HG03457 (cell line): ENCODE data around the gene CCL2.
"Not testable (repeated sequence)": the region's sequence is repeated elsewhere in the genome, so short reads cannot be mapped to it uniquely, and the experiment has no call there.

Experiments used
- ATAC-seq: cut with Tn5 transposase; IDR thresholded peaks from one replicate; pipeline ENCODE4 v1.9.1; 2021; ENCODE audit warnings: moderate number of reproducible peaks; ENCODE audit not compliant: unreplicated experiment

The CCL2 gene

GRCh38 chr17:34254651-34255380 is at the start of gene CCL2:
Gene CCL2 (plus strand): TSS chr17:34255285. CDS start chr17:34255350, 65 bp downstream.
- ATAC-seq, result no peak

- no peak for ATAC-seq
These were observed 49.7 kb upstream of the CCL2 start for GRCh38 chr17:34205401-34205800.

- no peak for ATAC-seq
These were observed 48.5 kb upstream of the CCL2 start for GRCh38 chr17:34206569-34206968.

DNA sequence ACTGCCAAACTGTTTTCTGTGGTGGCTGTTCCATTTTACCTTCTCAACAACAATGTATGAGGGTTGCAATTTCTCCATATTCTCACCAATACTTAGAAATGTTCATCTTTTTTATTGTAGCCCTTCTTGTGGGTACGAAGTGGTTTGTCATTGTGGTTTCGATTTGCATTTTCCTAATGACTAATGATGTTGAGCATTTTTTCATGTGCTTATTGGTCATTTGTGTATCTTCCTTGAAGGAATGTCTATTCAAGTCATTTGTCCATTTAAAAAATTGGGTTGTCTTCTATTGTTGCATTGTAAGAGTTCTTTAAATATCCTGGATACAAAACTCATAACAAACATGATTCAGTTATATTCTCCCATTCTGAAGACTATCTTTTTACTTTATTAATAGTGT is 47.5 kb upstream of the CCL2 start:
- ATAC-seq, result no peak

DNA sequence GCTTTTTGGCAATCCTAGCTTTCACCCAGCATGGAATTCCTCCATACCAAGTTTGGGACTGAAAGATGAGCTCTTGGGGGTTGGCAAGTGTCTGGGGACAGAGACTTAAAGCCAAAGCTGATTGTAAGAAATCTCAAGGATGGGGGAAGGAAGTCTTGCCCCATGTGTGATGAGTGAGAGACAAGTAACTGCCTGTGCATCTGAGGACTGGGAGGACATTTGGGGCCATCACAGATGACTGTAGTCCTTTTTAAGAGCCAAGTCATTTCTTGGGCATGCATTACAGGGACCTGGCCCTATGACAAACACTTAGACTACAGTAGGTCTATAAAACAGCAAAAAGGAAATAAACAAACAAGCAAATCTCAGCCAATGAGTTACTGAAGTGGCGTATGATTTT is 36.3 kb upstream of the CCL2 start:
- ATAC-seq, result no peak

DNA sequence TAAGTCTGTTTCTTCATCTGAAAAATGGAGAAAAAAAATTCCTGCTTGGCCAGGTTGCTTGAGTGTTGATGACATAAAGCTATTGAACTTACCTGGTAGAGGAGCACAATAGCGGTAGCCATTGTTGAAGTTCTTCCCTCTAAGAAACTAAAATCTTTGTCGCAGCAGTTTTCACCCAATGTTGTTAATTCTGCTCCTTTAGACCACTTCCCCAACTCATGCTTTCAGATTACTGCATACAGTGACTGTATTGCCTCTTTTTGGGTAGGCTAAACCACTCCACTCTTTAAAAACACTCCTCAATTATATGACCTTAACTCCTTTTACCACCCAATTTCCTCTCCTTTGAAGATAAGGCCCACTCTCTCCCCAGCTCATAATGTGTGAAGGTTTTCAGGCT is 35.7 kb upstream of the CCL2 start:
- no peak for ATAC-seq

GRCh38 chr17:34220045-34220751 is 34.9 kb upstream of the CCL2 start:
- no peak for ATAC-seq

- no peak for ATAC-seq
These were observed 34.2 kb upstream of the CCL2 start for GRCh38 chr17:34220752-34221395.

DNA sequence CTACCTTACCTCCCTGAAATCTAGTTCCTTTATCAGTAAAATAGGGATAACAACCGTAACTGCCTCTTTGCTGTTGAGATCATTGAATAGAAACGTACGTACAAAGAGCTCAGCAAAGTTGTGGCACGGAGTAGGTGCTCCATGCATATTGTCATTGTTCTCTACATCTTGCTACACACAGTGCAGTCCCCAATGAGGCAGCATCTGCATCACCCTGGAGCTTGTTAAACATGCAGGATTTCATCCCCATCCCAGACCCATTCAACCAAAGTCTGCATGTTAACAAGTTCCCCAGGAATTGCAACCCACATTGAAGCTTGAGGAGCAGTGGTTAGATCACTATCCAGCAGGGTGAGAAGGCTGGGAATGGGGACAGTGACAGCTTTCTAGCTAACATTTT is 33.7 kb upstream of the CCL2 start:
- no peak for ATAC-seq

DNA sequence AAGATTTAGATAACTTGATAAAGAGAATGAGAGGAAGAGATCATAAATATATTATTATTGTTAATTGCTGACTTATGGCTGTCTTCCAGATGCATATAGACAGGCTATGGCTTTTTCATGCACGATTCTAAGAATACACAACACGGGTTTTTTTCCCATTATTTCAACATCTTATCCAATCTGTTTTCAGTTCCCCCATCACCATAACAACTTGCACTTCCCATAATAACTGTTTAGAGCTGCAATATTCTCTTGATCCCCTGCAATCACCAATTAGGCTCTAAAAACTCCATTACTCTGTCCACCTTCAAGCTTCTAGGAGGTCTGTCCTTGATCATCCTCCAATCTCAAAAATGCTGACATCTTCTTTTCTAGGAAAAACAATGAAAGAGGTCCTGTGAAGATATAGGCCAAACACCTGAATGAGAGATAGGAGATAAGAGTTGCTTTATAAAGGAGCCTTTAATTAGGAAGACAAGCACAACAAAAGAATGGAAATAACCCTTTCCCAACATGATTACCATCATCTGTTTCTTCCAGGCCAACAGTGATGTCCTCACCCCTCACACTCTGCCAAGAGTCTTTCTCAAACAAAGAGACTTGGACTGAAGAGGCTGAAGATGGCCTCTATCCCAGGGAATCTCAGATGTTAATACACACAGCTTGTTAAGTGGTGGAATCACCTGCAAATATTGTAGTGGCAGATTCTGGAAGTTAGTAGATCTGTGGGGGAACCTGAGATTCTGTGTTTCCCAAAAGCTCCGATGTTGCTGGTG is 32.2 kb upstream of the CCL2 start:
- ATAC-seq, result no peak

GRCh38 chr17:34225046-34225445 is 30.0 kb upstream of the CCL2 start:
- ATAC-seq, result no peak

GRCh38 chr17:34226011-34226743 is 28.9 kb upstream of the CCL2 start:
- no peak for ATAC-seq

- ATAC-seq, result no peak
These were observed 28.4 kb upstream of the CCL2 start for GRCh38 chr17:34226744-34227034.

GRCh38 chr17:34227293-34227692 is 27.8 kb upstream of the CCL2 start:
- ATAC-seq, result not testable (repeated sequence)

- ATAC-seq, result no peak
These were observed 27.4 kb upstream of the CCL2 start for GRCh38 chr17:34227707-34228106.

DNA sequence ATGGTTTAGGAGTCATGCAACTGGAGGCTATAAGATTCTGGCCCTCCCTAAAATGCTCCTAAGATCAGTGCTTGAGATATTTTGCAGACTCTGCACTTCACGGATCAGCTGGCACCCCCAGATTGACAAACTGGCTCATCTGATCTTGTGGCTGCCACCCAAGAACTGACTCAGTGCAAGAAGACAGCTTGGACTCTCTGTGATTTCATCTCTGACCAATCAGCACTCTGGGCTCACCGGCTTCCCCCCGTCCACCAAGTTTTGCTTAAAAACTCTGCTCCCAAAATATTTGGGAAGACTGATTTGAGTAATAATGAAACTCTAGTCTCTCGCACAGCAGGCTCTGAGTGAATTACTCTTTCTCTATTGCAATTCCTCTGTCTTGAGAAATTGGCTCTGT is 26.3 kb upstream of the CCL2 start:
- no peak for ATAC-seq

GRCh38 chr17:34230342-34230741 is 24.7 kb upstream of the CCL2 start:
- no peak for ATAC-seq

GRCh38 chr17:34234616-34235015 is 20.5 kb upstream of the CCL2 start:
- no peak for ATAC-seq

GRCh38 chr17:34235389-34236028 is 19.6 kb upstream of the CCL2 start:
- no peak for ATAC-seq

DNA sequence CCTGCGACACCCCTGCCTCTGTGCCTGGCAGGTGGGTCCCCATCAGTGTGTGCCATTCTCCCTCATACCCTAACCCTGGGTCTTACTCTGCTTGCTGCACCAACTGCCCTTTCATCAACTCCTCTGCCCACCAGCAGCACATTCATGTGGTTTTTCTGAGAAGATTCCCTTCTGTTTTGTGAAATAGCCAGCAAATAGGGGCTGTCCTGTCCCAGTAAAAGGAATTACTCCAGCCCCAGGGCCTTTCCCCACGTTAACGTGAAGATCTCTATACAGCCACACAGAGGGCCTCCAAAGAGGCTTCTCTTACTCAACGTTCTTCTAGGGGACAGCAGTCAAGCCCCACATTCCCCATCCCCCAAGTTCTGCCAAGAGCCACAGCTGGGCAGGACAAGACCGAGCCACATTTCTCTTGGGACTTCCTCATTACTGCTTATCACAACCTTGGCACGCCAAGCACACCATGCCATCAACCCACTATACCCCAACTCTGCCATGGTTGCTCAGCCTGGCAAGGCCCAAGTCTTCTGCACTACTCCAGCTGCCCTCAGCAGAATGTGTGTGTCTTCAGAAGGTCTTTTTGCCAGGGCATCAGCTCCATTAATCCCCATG is 18.7 kb upstream of the CCL2 start:
- ATAC-seq, result no peak
